ENCODE measurements around the gene PDE8B. TPM values are rescaled to one million over a fixed set of nuclear protein-coding genes. Genes with fewer than 3 reads are reported as not detected.

The PDE8B gene
- total RNA-seq, 1 donor from 2014 or later, result under 0.01 TPM

DNA sequence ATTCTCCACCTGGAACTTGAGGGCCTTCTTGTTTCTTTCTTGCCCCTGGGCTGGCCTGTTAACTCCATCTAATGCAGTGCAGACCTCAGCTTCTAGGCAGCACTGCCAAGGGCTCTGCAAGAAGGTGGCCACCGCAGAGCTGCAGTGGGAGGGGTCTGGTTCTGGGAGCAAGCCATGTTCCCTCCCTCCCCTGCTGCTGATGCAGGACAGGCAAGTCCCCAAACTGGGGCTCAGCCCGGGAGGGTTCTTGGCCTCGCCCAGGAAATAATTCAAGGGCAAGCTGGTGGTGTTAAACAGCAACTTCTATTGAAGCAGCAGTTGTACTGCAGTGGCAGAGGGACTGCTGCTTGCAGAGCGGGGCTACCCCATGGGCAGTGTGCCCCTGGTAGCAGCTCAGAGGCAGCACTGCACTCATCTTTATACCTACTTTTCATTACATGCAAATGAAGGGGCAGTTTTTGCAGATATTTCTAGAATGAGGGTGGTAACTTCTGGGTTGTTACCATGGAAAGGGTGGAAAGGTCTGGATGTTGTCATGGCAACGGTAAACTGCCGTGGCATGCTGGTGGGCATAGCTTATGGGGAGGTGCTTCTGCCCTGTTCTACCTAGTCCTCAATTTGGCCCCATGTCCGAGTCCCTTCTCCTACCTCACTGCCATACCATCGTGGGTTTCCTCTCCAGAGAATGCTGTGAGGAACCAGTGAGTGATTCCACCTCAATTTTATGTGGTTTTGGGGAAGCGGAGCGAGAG, 199.6 kb downstream of the PDE8B start:
- no peak for FAIRE-seq
- no peak for DNase-seq (ENCODE audit: low read depth)
- Histone ChIP-seq H3K27me3 (ENCODE audit: control insufficient read depth, insufficient read depth, low read length) (no peaks in the 10 kb centered on the region), H3K4me3 (ENCODE audit: low read depth, low read length) (no peak overlapping the region), H3K36me3 (ENCODE audit: control insufficient read depth, insufficient read depth, low read length) (no peaks in the 10 kb centered on the region)
- TF ChIP-seq, protein P1, sequence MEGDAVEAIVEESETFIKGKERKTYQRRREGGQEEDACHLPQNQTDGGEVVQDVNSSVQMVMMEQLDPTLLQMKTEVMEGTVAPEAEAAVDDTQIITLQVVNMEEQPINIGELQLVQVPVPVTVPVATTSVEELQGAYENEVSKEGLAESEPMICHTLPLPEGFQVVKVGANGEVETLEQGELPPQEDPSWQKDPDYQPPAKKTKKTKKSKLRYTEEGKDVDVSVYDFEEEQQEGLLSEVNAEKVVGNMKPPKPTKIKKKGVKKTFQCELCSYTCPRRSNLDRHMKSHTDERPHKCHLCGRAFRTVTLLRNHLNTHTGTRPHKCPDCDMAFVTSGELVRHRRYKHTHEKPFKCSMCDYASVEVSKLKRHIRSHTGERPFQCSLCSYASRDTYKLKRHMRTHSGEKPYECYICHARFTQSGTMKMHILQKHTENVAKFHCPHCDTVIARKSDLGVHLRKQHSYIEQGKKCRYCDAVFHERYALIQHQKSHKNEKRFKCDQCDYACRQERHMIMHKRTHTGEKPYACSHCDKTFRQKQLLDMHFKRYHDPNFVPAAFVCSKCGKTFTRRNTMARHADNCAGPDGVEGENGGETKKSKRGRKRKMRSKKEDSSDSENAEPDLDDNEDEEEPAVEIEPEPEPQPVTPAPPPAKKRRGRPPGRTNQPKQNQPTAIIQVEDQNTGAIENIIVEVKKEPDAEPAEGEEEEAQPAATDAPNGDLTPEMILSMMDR (IDR thresholded peaks at IDR 0.05; ENCODE audit: insufficient read depth, low read length, severe bottlenecking), result no peak

DNA sequence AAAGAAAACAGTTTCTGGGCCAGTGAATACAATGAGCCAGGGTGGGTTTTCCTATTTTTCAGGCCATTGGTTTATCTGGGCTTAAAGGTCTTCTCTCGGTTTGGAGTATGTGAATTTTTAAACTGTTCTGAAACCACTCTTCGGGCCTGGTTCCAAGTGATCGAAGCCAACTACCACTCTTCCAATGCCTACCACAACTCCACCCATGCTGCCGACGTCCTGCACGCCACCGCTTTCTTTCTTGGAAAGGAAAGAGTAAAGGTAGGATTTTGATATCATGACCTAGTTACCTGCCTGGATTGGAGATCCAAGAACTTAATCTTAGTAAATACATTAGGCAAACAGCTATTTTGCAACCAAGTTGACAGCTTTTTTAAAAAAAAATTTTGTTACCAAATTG, 202.6 kb downstream of the PDE8B start:
- Histone ChIP-seq H3K27me3 (ENCODE audit: control insufficient read depth, insufficient read depth, low read length) (no peaks in the 10 kb centered on the region), H3K36me3 (ENCODE audit: control insufficient read depth, insufficient read depth, low read length) (no peaks in the 10 kb centered on the region), H3K4me3 (ENCODE audit: low read depth, low read length) (no peak overlapping the region)
- FAIRE-seq, result no peak
- no peak for DNase-seq (ENCODE audit: low read depth)
- TF ChIP-seq, protein P1 (IDR thresholded peaks at IDR 0.05; ENCODE audit: insufficient read depth, low read length, severe bottlenecking), result no peak

DNA sequence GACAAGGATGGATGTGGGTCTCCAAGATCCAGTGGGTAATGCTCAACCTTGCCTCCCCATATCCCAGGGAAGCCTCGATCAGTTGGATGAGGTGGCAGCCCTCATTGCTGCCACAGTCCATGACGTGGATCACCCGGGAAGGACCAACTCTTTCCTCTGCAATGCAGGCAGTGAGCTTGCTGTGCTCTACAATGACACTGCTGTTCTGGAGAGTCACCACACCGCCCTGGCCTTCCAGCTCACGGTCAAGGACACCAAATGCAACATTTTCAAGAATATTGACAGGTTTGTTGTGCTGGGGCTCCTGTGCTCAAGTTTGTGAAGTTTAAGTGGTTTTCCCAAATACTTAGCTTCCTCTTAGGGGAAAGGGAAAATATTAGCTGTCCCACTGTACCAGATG, 207.7 kb downstream of the PDE8B start:
- no peak overlapping the region for H3K4me3 ChIP-seq (ENCODE audit: low read depth, low read length)
- FAIRE-seq (no peak), DNase-seq (ENCODE audit: low read depth) (no peak)
- TF ChIP-seq, protein P1 (IDR thresholded peaks at IDR 0.05; ENCODE audit: insufficient read depth, low read length, severe bottlenecking), result no peak
- H3K36me3 ChIP-seq (ENCODE audit: control insufficient read depth, insufficient read depth, low read length), result no peaks in the 10 kb centered on the region
- no peaks in the 10 kb centered on the region for H3K27me3 ChIP-seq (ENCODE audit: control insufficient read depth, insufficient read depth, low read length)

DNA sequence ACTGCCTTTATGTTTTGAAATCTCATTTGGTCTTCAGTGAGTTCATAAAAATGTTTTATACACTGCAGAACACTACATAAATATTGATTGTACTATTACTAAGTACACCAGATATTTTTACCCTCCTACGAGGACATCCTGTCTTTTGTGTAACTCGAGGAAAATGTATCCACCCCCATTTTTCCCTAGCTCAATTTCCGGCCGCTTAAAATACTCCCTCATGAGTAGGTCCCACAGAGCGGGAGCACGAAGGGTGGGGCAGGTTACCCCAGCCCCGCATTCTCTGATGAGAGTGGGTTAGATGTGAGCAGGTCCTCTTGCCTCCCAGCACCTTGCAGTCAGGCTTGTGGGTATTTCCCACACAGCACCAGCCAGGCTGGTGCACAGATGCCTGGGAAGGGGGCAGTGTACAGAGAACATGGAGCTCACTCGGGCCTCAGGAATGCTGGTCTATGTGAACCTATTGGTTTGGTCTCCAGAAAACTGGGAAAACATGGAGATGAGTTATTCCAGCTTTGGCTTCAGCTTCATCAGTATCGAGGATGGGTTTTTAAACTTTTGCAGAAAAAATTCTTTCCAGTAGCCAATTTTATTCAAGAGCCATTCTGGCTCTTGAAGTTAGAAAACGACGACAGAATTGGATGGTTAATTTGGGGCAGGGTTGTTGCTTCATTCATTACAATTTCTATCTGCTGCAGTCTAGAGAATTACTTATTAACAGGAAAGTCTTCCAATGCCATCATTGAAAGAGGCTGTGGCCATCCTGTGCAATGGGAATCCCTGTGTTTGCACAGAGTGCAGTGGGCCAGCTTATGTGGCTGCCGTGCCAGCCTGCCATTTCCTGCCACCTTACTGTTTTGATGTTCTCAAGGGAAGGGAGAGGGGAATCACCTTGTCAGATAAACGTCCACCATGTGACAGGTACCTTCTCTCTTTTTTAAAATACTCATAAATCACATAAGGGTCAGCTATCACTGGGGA, 208.4 kb downstream of the PDE8B start:
- Histone ChIP-seq H3K36me3 (ENCODE audit: control insufficient read depth, insufficient read depth, low read length) (no peaks in the 10 kb centered on the region), H3K4me3 (ENCODE audit: low read depth, low read length) (no peak overlapping the region), H3K27me3 (ENCODE audit: control insufficient read depth, insufficient read depth, low read length) (no peaks in the 10 kb centered on the region)
- TF ChIP-seq, protein P1 (IDR thresholded peaks at IDR 0.05; ENCODE audit: insufficient read depth, low read length, severe bottlenecking), result no peak
- no peak for FAIRE-seq
- DNase-seq (ENCODE audit: low read depth), result peak; percentile 76

DNA sequence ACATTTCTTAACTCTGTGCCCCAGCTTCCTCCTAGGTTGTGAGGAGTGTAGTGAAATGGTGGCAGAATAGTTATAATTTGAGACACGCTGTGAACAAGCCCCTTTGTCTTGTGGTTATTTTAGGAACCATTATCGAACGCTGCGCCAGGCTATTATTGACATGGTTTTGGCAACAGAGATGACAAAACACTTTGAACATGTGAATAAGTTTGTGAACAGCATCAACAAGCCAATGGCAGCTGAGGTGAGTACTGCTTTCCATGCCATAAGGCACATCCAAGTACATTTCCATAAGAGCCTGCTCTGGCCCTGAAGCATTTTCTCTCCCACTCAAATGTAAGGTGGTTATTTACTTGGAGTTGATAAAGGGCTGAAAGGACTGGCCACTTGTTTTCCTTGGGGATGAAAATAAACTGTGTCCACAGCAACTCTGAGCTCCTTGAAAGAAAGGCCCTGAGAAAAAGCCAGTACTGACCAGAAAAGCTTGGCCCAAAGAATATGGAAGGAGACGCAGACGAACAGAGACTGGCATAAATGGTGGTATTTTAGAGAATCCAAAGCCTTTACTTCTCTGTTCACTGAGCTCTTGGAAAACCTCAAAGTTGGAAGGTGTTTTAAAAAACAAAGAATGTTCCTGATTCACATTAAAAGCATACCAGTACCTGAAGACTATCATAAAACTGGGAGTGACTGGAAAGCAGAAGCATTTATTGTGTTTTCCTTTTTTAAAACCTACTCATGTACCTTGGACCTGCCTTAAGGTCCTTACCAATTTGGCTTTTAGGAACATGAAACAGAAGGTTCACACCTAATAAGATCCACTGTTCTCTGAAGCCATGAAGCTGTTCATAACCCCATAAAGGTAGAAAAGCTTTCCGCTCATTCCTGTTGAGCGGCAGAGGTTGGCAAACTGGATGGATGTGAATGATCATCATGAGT, 209.4 kb downstream of the PDE8B start:
- no peak overlapping the region for H3K4me3 ChIP-seq (ENCODE audit: low read depth, low read length)
- no peaks in the 10 kb centered on the region for H3K36me3 ChIP-seq (ENCODE audit: control insufficient read depth, insufficient read depth, low read length)
- DNase-seq (ENCODE audit: low read depth) (no peak), FAIRE-seq (no peak)
- TF ChIP-seq, protein P1 (IDR thresholded peaks at IDR 0.05; ENCODE audit: insufficient read depth, low read length, severe bottlenecking), result no peak
- no peaks in the 10 kb centered on the region for H3K27me3 ChIP-seq (ENCODE audit: control insufficient read depth, insufficient read depth, low read length)
